ENCODE results near the gene GAS6.

Gene GAS6

GRCh38 chr13:113787694-113788093 lies 76.2 kb downstream of the GAS6 start:
- DNase-seq: no peak

- no peak for DNase-seq
These were observed 77.5 kb downstream of the GAS6 start for GRCh38 chr13:113786262-113786841.

GRCh38 chr13:113785051-113786010 lies 78.5 kb downstream of the GAS6 start:
- DNase-seq: no peak

GRCh38 chr13:113784645-113785024 lies 79.2 kb downstream of the GAS6 start:
- DNase-seq: no peak

- no peak for DNase-seq
These were observed 79.8 kb downstream of the GAS6 start for GRCh38 chr13:113783966-113784644.

- DNase-seq: no peak
These were observed 80.5 kb downstream of the GAS6 start for GRCh38 chr13:113783200-113783881.

- DNase-seq: no peak
These were observed 81.4 kb downstream of the GAS6 start for GRCh38 chr13:113782472-113782871.

- DNase-seq: no peak
These were observed 82.3 kb downstream of the GAS6 start for GRCh38 chr13:113781571-113781970.

- DNase-seq: no peak
These were observed 86.3 kb downstream of the GAS6 start for GRCh38 chr13:113777311-113778260.

- no peak for DNase-seq
These were observed 87.4 kb downstream of the GAS6 start for GRCh38 chr13:113776231-113777125.

- no peak for DNase-seq
These were observed 88.3 kb downstream of the GAS6 start for GRCh38 chr13:113775451-113776145.

GRCh38 chr13:113774177-113775107 lies 89.4 kb downstream of the GAS6 start:
- DNase-seq: peak in 1 of 2 experiments; percentile 12

- DNase-seq: no peak
These were observed 92.1 kb downstream of the GAS6 start for GRCh38 chr13:113771709-113772331.

- no peak for DNase-seq
These were observed 92.9 kb downstream of the GAS6 start for GRCh38 chr13:113770937-113771336.

Measured in SW 1271 (cell line).